ENCODE measurements around the gene CCDC47. TPM values are rescaled to one million over a fixed set of nuclear protein-coding genes. Genes with fewer than 3 reads are reported as not detected.

Gene CCDC47, protein sequence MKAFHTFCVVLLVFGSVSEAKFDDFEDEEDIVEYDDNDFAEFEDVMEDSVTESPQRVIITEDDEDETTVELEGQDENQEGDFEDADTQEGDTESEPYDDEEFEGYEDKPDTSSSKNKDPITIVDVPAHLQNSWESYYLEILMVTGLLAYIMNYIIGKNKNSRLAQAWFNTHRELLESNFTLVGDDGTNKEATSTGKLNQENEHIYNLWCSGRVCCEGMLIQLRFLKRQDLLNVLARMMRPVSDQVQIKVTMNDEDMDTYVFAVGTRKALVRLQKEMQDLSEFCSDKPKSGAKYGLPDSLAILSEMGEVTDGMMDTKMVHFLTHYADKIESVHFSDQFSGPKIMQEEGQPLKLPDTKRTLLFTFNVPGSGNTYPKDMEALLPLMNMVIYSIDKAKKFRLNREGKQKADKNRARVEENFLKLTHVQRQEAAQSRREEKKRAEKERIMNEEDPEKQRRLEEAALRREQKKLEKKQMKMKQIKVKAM
- polyA plus RNA-seq = 104 TPM
- long read RNA-seq, donor 1, transcript CCDC47-201 (13 exons, 3,466 nt) = major isoform, 18 of 22 reads
- long read RNA-seq, donor 1, partial matches to known transcripts = 0 of 22 reads
- long read RNA-seq, donor 1, other reads (novel, unspliced or antisense) = 0 of 22 reads
- long read RNA-seq, donor 2, transcript CCDC47-204 (12 exons, 1,719 nt) = minor isoform, 6 of 130 reads
- long read RNA-seq, donor 2, transcript CCDC47-201 (13 exons, 3,466 nt) = major isoform, 43 of 130 reads
- long read RNA-seq, donor 2, transcript CCDC47-206 (2 exons, 588 nt) = minor isoform, 8 of 130 reads
- long read RNA-seq, donor 2, partial matches to known transcripts = 62 of 130 reads
- long read RNA-seq, donor 2, other reads (novel, unspliced or antisense) = 11 of 130 reads
- long read RNA-seq, donor 3 = 0 reads
- long read RNA-seq, donor 4, partial matches to known transcripts = 0 of 2 reads
- long read RNA-seq, donor 4, other reads (novel, unspliced or antisense) = 0 of 2 reads
- long read RNA-seq, donor 5, transcript CCDC47-201 (13 exons, 3,466 nt) = major isoform, 17 of 17 reads
- long read RNA-seq, donor 5, partial matches to known transcripts = 0 of 17 reads
- long read RNA-seq, donor 5, other reads (novel, unspliced or antisense) = 0 of 17 reads
- long read RNA-seq, donor 6, transcript CCDC47-201 (13 exons, 3,466 nt) = major isoform, 22 of 45 reads
- long read RNA-seq, donor 6, transcript CCDC47-204 (12 exons, 1,719 nt) = minor isoform, 6 of 45 reads
- long read RNA-seq, donor 6, partial matches to known transcripts = 15 of 45 reads
- long read RNA-seq, donor 6, other reads (novel, unspliced or antisense) = 0 of 45 reads
- long read RNA-seq, donor 7, transcript CCDC47-201 (13 exons, 3,466 nt) = major isoform, 13 of 24 reads
- long read RNA-seq, donor 7, partial matches to known transcripts = 11 of 24 reads
- long read RNA-seq, donor 7, other reads (novel, unspliced or antisense) = 0 of 24 reads
- long read RNA-seq, donor 8, transcript CCDC47-201 (13 exons, 3,466 nt) = major isoform, 27 of 67 reads
- long read RNA-seq, donor 8, transcript CCDC47-206 (2 exons, 588 nt) = minor isoform, 6 of 67 reads
- long read RNA-seq, donor 8, partial matches to known transcripts = 30 of 67 reads
- long read RNA-seq, donor 8, other reads (novel, unspliced or antisense) = 0 of 67 reads
- long read RNA-seq, donor 9, transcript CCDC47-204 (12 exons, 1,719 nt) = minor isoform, 7 of 85 reads
- long read RNA-seq, donor 9, transcript CCDC47-201 (13 exons, 3,466 nt) = major isoform, 34 of 85 reads
- long read RNA-seq, donor 9, partial matches to known transcripts = 37 of 85 reads
- long read RNA-seq, donor 9, other reads (novel, unspliced or antisense) = 5 of 85 reads
- long read RNA-seq, donor 10, transcript CCDC47-201 (13 exons, 3,466 nt) = major isoform, 28 of 195 reads
- long read RNA-seq, donor 10, partial matches to known transcripts = 139 of 195 reads
- long read RNA-seq, donor 10, other reads (novel, unspliced or antisense) = 21 of 195 reads
- long read RNA-seq, donor 11, transcript CCDC47-201 (13 exons, 3,466 nt) = major isoform, 25 of 34 reads
- long read RNA-seq, donor 11, partial matches to known transcripts = 6 of 34 reads
- long read RNA-seq, donor 11, other reads (novel, unspliced or antisense) = 0 of 34 reads

DNA sequence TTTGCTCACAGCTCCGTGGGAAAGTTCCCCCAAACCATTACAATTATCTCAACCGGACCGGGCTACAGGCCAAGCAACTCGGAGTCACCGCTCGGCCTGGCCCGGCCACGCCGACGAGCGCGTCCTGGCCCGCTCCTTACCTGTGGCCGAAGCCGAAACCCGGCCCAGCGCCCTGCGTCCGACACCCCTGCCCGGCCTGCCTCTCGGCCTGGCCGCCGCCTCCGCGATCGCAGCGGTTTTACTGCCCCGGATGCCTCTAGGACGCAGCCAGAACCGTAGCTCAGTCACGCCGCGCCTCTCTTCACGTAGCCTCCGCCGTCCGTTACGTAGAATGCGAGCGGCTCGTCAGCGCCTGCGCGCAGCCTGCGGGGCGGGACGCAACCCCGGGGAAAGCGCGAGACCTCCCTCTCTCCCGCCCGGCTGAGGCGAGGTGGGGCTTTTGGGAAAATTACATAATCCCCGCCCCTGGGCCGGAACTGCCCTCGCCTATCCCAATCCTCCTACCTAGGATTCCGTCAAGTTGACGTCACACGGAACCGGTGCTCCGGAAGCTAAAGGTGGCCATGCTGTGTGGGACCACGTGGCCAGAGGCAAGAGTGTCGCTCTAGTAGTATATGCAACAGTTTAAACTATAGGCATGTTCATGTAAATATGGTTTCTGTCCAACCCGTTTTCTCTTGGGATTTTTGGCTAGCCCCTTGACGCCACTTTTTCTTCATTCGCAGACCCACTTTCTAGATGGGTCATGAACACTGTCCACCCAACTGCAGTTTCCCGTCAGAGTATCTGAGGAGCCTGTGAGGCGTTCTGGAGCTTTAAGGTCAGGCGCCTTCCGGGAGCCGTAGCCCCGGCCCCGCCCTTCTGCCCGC is at the start of gene CCDC47:
CCDC47 (minus strand) TSS at position 326 of the 869 bp plus-strand sequence. CDS start 7,422 bp downstream, outside the sequence.
- H3K4me3 ChIP-seq (ENCODE audit: low read length) = peak within 1 kb of the TSS; percentile 88
- DNase-seq = peak; percentile 100
- H3K27me3 ChIP-seq (ENCODE audit: control insufficient read depth, insufficient read depth, low read length) = no peaks in the 10 kb centered on the region
- H3K4me1 ChIP-seq (ENCODE audit: control insufficient read depth, insufficient read depth, low read length) = peaks cover 6% of the 10 kb centered on the region
- H3K27ac ChIP-seq (ENCODE audit: low read length) = peak within 1 kb of the TSS; percentile 100
- H3K36me3 ChIP-seq (ENCODE audit: control insufficient read depth, insufficient read depth, low read length) = peaks cover 5% of the 10 kb centered on the region
- H3K9me3 ChIP-seq (ENCODE audit: control insufficient read depth, low read depth, low read length) = no peaks in the 10 kb centered on the region
- WGBS (ENCODE audit: insufficient coverage, low lambda C conversion rate) = no CpG with 5 or more reads among the region's 74 CpGs

DNA sequence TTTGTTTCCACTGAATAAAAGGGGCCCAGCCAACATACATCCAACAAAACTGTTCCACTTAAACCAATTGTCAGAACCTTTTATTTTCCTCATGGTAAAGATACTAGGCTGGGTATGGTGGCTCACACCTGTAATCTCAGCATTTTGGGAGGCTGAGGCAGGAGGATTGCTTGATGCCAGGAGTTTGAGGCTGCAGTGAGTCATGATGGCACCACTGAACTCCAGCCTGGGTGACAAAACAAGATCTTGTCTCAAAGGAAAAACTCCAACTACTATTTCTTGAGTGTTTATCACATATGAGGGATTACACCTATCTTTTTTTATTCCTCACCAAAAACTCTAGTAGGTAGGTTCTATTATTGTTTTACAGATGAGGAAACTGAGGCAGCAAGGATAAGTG is 49.1 kb upstream of the CCDC47 start:
- no peak overlapping the region for H3K4me3 ChIP-seq (ENCODE audit: low read length)
- H3K36me3 ChIP-seq (ENCODE audit: control insufficient read depth, insufficient read depth, low read length) = peaks cover 74% of the 10 kb centered on the region
- H3K4me1 ChIP-seq (ENCODE audit: control insufficient read depth, insufficient read depth, low read length) = peaks cover 16% of the 10 kb centered on the region
- DNase-seq = no peak
- no peak overlapping the region for H3K27ac ChIP-seq (ENCODE audit: low read length)
- H3K9me3 ChIP-seq (ENCODE audit: control insufficient read depth, low read depth, low read length) = no peaks in the 10 kb centered on the region
- no peaks in the 10 kb centered on the region for H3K27me3 ChIP-seq (ENCODE audit: control insufficient read depth, insufficient read depth, low read length)

DNA sequence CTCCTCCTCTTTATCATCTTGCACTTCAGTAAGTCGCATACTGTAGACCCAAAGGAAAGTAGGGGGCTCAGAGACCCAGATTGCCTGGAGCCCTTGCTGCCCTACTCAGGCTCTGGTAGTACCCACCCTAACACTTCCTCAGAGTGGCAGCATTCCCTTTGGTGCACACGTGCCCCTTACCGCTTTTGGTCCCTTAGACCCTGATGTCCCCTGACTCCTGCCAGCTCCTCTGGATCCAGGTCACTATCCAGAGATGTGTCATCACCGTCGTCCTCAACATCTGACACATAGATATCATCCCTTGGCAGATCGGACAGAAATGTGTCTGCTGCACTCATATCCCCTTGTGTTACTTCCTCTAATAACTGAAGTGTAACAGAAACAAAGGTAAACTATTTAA is 48.4 kb upstream of the CCDC47 start:
- H3K27me3 ChIP-seq (ENCODE audit: control insufficient read depth, insufficient read depth, low read length) = no peaks in the 10 kb centered on the region
- peaks cover 82% of the 10 kb centered on the region for H3K36me3 ChIP-seq (ENCODE audit: control insufficient read depth, insufficient read depth, low read length)
- H3K4me3 ChIP-seq (ENCODE audit: low read length) = no peak overlapping the region
- H3K4me1 ChIP-seq (ENCODE audit: control insufficient read depth, insufficient read depth, low read length) = peaks cover 16% of the 10 kb centered on the region
- no peak overlapping the region for H3K27ac ChIP-seq (ENCODE audit: low read length)
- no CpG with 5 or more reads among the region's 6 CpGs for WGBS (ENCODE audit: insufficient coverage, low lambda C conversion rate)
- no peak for DNase-seq
- no peaks in the 10 kb centered on the region for H3K9me3 ChIP-seq (ENCODE audit: control insufficient read depth, low read depth, low read length)

DNA sequence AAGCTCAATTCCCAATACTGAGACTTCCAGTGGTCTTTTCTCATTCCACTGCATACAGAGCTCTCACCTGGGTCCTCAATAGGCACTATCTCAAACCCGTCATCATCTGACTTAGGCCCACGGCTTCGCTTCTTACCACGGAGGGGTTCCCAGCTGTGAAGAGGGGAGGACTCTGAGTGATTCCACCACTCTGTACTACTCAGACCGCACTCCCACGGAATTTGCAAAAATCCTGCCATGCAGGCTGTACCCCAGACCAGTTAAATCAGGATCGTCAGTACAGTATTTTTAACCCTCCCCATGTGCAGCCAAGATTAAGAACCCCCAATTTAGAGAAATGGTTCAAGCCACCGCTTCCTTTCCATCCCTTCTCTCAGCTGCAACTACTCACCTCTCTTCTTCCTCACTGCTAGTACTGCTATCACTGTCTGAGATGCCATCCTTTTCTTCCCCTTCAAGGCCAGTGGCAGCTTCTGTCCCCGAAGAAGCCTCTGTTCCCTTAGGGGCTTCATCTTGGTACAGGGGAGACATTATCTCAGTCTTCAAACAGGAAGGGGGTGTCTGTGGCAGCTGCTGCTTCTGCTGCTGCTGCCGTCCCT is 47.7 kb upstream of the CCDC47 start:
- Histone ChIP-seq H3K4me3 (ENCODE audit: low read length) (no peak overlapping the region), H3K27ac (ENCODE audit: low read length) (no peak overlapping the region), H3K4me1 (ENCODE audit: control insufficient read depth, insufficient read depth, low read length) (peaks cover 15% of the 10 kb centered on the region), H3K36me3 (ENCODE audit: control insufficient read depth, insufficient read depth, low read length) (peaks cover 89% of the 10 kb centered on the region), H3K9me3 (ENCODE audit: control insufficient read depth, low read depth, low read length) (no peaks in the 10 kb centered on the region), H3K27me3 (ENCODE audit: control insufficient read depth, insufficient read depth, low read length) (no peaks in the 10 kb centered on the region)
- WGBS (ENCODE audit: insufficient coverage, low lambda C conversion rate) = 100% methylated on average over 2 of the region's 10 CpGs
- no peak for DNase-seq

DNA sequence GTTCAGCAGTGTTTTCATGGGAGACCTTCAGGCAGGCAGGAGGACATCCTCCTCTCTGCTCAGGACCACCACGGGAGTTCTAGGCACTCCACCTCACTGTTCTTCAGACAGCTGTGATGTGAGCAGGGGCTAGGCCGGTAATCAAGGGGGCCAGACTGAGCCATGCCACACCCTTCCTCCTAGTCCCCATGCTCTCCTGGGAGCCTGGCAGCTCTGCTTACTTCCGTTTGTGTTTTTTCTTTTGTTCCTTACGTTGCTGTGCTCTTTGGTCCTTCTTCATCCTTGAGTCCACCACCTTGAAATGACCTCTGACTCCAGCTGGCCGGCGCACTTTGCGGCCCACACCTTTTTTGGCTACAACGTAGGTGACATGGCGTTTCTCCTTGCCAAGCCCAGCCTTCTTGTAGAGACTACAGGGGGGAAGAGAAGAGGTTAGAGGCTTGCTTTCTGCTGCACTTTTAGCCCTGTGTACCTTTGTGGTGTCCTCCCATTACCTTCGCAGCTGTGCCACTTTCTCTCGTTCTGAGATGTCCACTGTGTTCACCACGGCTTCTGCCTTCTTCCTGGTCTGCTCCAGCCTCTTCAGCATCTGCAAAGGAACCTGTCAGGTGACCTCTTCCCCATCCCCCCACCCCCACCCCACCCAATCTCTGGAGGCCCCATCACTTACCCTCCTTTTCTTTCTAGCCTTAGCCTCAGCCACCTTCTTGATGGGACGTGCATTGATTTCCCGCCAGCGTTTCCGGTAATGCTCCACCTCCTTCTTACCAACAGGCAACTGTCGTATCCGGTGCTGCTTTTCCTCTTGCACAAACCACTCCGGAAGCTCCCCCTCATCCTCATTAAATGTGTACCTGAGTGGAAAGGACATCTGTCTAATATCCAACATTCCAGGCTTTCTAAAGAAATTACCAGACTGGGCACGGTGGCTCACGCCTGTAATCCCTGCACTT is 46.5 kb upstream of the CCDC47 start:
- H3K4me3 ChIP-seq (ENCODE audit: low read length) = no peak overlapping the region
- H3K4me1 ChIP-seq (ENCODE audit: control insufficient read depth, insufficient read depth, low read length) = peaks cover 10% of the 10 kb centered on the region
- no peak overlapping the region for H3K27ac ChIP-seq (ENCODE audit: low read length)
- 52% methylated on average over 5 of the region's 21 CpGs for WGBS (ENCODE audit: insufficient coverage, low lambda C conversion rate)
- DNase-seq = no peak
- no peaks in the 10 kb centered on the region for H3K9me3 ChIP-seq (ENCODE audit: control insufficient read depth, low read depth, low read length)
- no peaks in the 10 kb centered on the region for H3K27me3 ChIP-seq (ENCODE audit: control insufficient read depth, insufficient read depth, low read length)
- H3K36me3 ChIP-seq (ENCODE audit: control insufficient read depth, insufficient read depth, low read length) = peaks cover 94% of the 10 kb centered on the region

DNA sequence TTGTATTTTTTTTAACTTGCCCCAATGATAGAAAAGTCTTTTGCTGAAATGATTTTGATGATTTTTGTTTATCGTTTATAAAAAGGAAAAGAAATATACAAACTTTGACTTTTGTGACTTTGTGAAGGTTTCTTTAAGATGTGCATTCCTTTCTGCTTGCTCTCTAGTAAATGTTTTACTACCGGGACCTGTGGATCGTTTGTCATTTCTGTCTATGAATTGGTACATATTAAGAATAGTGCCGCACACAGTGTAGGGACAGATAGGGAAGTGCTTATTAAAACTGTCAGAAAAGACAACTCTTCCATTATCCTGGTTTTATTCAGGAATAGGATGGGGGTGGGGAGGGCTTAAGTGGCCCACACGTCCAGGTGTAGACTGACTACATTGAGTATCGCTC is 45.7 kb upstream of the CCDC47 start:
- Histone ChIP-seq H3K27me3 (ENCODE audit: control insufficient read depth, insufficient read depth, low read length) (no peaks in the 10 kb centered on the region), H3K4me1 (ENCODE audit: control insufficient read depth, insufficient read depth, low read length) (peaks cover 10% of the 10 kb centered on the region), H3K4me3 (ENCODE audit: low read length) (no peak overlapping the region), H3K9me3 (ENCODE audit: control insufficient read depth, low read depth, low read length) (no peaks in the 10 kb centered on the region), H3K36me3 (ENCODE audit: control insufficient read depth, insufficient read depth, low read length) (peaks cover 94% of the 10 kb centered on the region), H3K27ac (ENCODE audit: low read length) (no peak overlapping the region)
- 42% methylated on average over 3 of the region's 6 CpGs for WGBS (ENCODE audit: insufficient coverage, low lambda C conversion rate)
- peak in 1 of 2 donors; percentile 23 for DNase-seq

DNA sequence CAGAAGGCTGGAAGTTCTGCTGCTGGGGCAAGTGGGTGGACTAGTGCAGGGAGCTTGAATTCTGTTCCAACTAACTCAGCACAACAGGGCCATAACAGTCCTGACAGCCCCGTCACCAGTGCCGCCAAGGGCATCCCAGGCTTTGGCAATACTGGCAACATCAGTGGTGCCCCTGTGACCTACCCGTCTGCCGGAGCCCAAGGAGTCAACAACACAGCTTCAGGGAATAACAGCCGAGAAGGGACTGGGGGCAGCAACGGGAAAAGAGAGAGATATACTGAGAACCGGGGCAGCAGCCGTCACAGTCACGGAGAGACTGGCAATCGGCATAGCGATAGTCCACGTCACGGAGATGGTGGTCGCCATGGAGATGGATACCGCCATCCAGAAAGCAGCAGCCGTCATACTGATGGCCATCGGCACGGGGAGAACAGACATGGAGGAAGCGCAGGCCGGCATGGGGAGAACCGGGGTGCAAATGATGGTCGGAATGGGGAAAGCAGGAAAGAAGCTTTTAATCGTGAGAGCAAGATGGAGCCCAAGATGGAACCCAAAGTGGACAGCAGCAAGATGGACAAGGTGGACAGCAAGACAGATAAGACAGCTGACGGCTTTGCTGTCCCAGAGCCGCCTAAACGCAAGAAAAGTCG is 44.5 kb upstream of the CCDC47 start:
- 98% methylated on average over 6 of the region's 27 CpGs for WGBS (ENCODE audit: insufficient coverage, low lambda C conversion rate)

More for the DNA sequence above, 44.5 kb upstream of the CCDC47 start:
- Histone ChIP-seq H3K4me3 (ENCODE audit: low read length) (no peak overlapping the region), H3K4me1 (ENCODE audit: control insufficient read depth, insufficient read depth, low read length) (peaks cover 10% of the 10 kb centered on the region), H3K27me3 (ENCODE audit: control insufficient read depth, insufficient read depth, low read length) (no peaks in the 10 kb centered on the region), H3K36me3 (ENCODE audit: control insufficient read depth, insufficient read depth, low read length) (peaks cover 94% of the 10 kb centered on the region), H3K27ac (ENCODE audit: low read length) (no peak overlapping the region), H3K9me3 (ENCODE audit: control insufficient read depth, low read depth, low read length) (no peaks in the 10 kb centered on the region)
- no peak for DNase-seq

All from large intestine (tissue), 12 donors.